GM23338 (cell line): ENCODE results near the gene ZNF497. TPM values are rescaled to one million over a fixed set of nuclear protein-coding genes. Genes with fewer than 3 reads are reported as not detected.

Source experiments
- ATAC-seq: fragments of 200-7000 bp; cut with Tn5 transposase; 3 replicates; pipeline ENCODE4 v1.9.1; 2020
- DNase-seq: peaks from one replicate; pipeline ENCODE4 v3.0.0-alpha.2; 2015; ENCODE audit warnings: low spot score
- H2AFZ ChIP-seq: fragments of 200-600 bp; sonication (generic); 2 replicates; pipeline ENCODE4 v1.8.0; 2016; ENCODE audit warnings: antibody characterized with exemption, mild to moderate bottlenecking, moderate library complexity
- H3F3A ChIP-seq: fragments of 200-600 bp; sonication (generic); replicated peaks from 2 replicates; pipeline ENCODE4 v1.8.0; 2017; ENCODE audit warnings: antibody characterized with exemption, mixed run types, low read depth
- H3K27ac ChIP-seq: fragments of 200-600 bp; sonication (generic); 2 replicates; pipeline ENCODE4 v1.6.1; 2016; ENCODE audit warnings: low read depth
- H3K27me3 ChIP-seq: fragments of 200-600 bp; sonication (generic); 2 replicates; pipeline ENCODE4 v1.8.0; 2016; ENCODE audit warnings: mild to moderate bottlenecking, mixed run types, moderate library complexity; ENCODE audit not compliant: insufficient read depth
- H3K36me3 ChIP-seq: fragments of 200-600 bp; sonication (generic); 2 replicates; pipeline ENCODE4 v1.8.0; 2016; ENCODE audit warnings: mild to moderate bottlenecking; ENCODE audit not compliant: insufficient read depth
- H3K4me1 ChIP-seq: fragments of 200-600 bp; sonication (generic); 2 replicates; pipeline ENCODE4 v1.8.0; 2016; ENCODE audit warnings: mild to moderate bottlenecking, moderate library complexity; ENCODE audit not compliant: insufficient read depth
- H3K4me2 ChIP-seq: fragments of 200-600 bp; sonication (generic); 2 replicates; pipeline ENCODE4 v1.7.1; 2017; ENCODE audit warnings: mixed run types
- H3K4me3 ChIP-seq: fragments of 200-600 bp; sonication (generic); 2 replicates; pipeline ENCODE4 v1.6.1; 2016; ENCODE audit warnings: mixed run types
- H3K79me2 ChIP-seq: fragments of 200-600 bp; sonication (generic); replicated peaks from 2 replicates; pipeline ENCODE4 v1.8.0; 2017; ENCODE audit warnings: mild to moderate bottlenecking; ENCODE audit not compliant: insufficient read depth
- H3K9me2 ChIP-seq: fragments of 200-600 bp; sonication (generic); 2 replicates; pipeline ENCODE4 v1.8.0; 2017; ENCODE audit not compliant: insufficient read depth
- H4K20me1 ChIP-seq: fragments of 200-600 bp; sonication (generic); replicated peaks from 2 replicates; pipeline ENCODE4 v1.8.0; 2017; ENCODE audit warnings: mild to moderate bottlenecking; ENCODE audit not compliant: insufficient read depth
- H3K27ac Mint-ChIP-seq: 2 replicates; pipeline ENCODE4 v1.8.0; 2020; ENCODE audit warnings: inconsistent platforms, mild to moderate bottlenecking, moderate library complexity, mixed read lengths
- H3K27me3 Mint-ChIP-seq: 3 replicates; pipeline ENCODE4 v1.8.0; 2022; ENCODE audit warnings: low read depth, mild to moderate bottlenecking, moderate library complexity, mixed read lengths, inconsistent platforms; ENCODE audit not compliant: insufficient read depth, poor library complexity
- H3K36me3 Mint-ChIP-seq: 3 replicates; pipeline ENCODE4 v1.8.0; 2021; ENCODE audit warnings: low read depth, mild to moderate bottlenecking, inconsistent platforms, moderate library complexity, mixed read lengths
- H3K4me1 Mint-ChIP-seq: 3 replicates; pipeline ENCODE4 v1.8.0; 2020; ENCODE audit warnings: mild to moderate bottlenecking, inconsistent platforms, mixed read lengths
- H3K4me3 Mint-ChIP-seq: 3 replicates; pipeline ENCODE4 v1.8.0; 2021; ENCODE audit warnings: moderate library complexity, mild to moderate bottlenecking, inconsistent platforms, mixed read lengths
- H3K9me3 Mint-ChIP-seq: 3 replicates; pipeline ENCODE4 v1.8.0; 2020; ENCODE audit warnings: moderate library complexity, mild to moderate bottlenecking, inconsistent platforms, mixed read lengths
- EZH2phosphoT487 ChIP-seq: fragments of 200-600 bp; sonication (generic); IDR thresholded peaks from one replicate; pipeline ENCODE4 v1.8.1; 2018; ENCODE audit warnings: antibody characterized with exemption; ENCODE audit not compliant: unreplicated experiment
- polyA plus RNA-seq: library from polyadenylated mRNA; unstranded; fragments of >200 nt; fragmentation: Nextera tagmentation; extraction: Ambion mirVana; gene quantifications from 2 replicates; pipeline ENCODE4 v1.2.1, GENCODE V29; 2016
- total RNA-seq: library from RNA; depleted of rRNA; stranded (reverse); fragments of >200 nt; shearing (Covaris generic); gene quantifications from 2 replicates; pipeline ENCODE4 v1.2.3, GENCODE V29; 2014
- TF ChIP-seq, protein P1 (sequence below): fragments of 250-450 bp; sonication (Bioruptor Pico); IDR thresholded peaks from 2 replicates; pipeline ENCODE4 v1.5.0; 2020; ENCODE audit warnings: mild to moderate bottlenecking, moderate library complexity
- TF ChIP-seq, protein P2 (sequence below), 2 experiments: fragments of 200-600 bp in 1 of 2; sonication (generic) in 1 of 2; conservative IDR thresholded peaks; 2 replicates each; pipeline versions ENCODE4 v1.5.1 to v1.6.1; 2016 to 2017; ENCODE audit warnings: antibody characterized with exemption in 2 of 2, low read depth in 2 of 2, mild to moderate bottlenecking in 2 of 2, moderate library complexity in 1 of 2
- TF ChIP-seq, protein P3 (sequence below): IDR thresholded peaks from one replicate; pipeline ENCODE4 v1.6.1; 2018; ENCODE audit warnings: antibody characterized with exemption; ENCODE audit not compliant: unreplicated experiment

The ZNF497 gene
- total and polyA plus RNA-seq, 2 experiments from 2014 or later: 0.44 to 2.0 TPM

DNA sequence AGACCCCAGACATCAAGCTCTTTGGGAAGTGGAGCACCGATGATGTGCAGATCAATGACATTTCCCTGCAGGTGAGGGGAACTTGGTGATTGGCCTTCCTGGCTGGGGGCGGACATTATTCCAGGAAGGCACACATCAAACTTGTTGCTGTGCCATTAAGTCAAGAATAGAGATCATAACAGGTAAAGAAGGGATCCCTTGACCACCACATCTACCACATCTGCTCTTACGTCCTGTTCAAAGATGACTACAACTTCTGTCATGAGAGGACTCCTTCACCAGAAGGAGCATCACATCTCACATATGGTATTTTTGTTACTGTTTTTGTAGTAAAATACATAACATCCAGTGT, 25.6 kb upstream of the ZNF497 start (continued):
- TF ChIP-seq, protein P1, sequence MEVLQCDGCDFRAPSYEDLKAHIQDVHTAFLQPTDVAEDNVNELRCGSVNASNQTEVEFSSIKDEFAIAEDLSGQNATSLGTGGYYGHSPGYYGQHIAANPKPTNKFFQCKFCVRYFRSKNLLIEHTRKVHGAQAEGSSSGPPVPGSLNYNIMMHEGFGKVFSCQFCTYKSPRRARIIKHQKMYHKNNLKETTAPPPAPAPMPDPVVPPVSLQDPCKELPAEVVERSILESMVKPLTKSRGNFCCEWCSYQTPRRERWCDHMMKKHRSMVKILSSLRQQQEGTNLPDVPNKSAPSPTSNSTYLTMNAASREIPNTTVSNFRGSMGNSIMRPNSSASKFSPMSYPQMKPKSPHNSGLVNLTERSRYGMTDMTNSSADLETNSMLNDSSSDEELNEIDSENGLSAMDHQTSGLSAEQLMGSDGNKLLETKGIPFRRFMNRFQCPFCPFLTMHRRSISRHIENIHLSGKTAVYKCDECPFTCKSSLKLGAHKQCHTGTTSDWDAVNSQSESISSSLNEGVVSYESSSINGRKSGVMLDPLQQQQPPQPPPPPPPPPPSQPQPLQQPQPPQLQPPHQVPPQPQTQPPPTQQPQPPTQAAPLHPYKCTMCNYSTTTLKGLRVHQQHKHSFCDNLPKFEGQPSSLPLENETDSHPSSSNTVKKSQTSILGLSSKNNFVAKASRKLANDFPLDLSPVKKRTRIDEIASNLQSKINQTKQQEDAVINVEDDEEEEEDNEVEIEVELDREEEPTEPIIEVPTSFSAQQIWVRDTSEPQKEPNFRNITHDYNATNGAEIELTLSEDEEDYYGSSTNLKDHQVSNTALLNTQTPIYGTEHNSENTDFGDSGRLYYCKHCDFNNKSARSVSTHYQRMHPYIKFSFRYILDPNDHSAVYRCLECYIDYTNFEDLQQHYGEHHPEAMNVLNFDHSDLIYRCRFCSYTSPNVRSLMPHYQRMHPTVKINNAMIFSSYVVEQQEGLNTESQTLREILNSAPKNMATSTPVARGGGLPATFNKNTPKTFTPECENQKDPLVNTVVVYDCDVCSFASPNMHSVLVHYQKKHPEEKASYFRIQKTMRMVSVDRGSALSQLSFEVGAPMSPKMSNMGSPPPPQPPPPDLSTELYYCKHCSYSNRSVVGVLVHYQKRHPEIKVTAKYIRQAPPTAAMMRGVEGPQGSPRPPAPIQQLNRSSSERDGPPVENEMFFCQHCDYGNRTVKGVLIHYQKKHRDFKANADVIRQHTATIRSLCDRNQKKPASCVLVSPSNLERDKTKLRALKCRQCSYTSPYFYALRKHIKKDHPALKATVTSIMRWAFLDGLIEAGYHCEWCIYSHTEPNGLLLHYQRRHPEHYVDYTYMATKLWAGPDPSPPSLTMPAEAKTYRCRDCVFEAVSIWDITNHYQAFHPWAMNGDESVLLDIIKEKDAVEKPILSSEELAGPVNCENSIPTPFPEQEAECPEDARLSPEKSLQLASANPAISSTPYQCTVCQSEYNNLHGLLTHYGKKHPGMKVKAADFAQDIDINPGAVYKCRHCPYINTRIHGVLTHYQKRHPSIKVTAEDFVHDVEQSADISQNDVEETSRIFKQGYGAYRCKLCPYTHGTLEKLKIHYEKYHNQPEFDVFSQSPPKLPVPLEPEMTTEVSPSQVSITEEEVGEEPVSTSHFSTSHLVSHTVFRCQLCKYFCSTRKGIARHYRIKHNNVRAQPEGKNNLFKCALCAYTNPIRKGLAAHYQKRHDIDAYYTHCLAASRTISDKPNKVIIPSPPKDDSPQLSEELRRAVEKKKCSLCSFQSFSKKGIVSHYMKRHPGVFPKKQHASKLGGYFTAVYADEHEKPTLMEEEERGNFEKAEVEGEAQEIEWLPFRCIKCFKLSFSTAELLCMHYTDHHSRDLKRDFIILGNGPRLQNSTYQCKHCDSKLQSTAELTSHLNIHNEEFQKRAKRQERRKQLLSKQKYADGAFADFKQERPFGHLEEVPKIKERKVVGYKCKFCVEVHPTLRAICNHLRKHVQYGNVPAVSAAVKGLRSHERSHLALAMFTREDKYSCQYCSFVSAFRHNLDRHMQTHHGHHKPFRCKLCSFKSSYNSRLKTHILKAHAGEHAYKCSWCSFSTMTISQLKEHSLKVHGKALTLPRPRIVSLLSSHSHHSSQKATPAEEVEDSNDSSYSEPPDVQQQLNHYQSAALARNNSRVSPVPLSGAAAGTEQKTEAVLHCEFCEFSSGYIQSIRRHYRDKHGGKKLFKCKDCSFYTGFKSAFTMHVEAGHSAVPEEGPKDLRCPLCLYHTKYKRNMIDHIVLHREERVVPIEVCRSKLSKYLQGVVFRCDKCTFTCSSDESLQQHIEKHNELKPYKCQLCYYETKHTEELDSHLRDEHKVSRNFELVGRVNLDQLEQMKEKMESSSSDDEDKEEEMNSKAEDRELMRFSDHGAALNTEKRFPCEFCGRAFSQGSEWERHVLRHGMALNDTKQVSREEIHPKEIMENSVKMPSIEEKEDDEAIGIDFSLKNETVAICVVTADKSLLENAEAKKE: no peak
- no peak for TF ChIP-seq EZH2phosphoT487

DNA sequence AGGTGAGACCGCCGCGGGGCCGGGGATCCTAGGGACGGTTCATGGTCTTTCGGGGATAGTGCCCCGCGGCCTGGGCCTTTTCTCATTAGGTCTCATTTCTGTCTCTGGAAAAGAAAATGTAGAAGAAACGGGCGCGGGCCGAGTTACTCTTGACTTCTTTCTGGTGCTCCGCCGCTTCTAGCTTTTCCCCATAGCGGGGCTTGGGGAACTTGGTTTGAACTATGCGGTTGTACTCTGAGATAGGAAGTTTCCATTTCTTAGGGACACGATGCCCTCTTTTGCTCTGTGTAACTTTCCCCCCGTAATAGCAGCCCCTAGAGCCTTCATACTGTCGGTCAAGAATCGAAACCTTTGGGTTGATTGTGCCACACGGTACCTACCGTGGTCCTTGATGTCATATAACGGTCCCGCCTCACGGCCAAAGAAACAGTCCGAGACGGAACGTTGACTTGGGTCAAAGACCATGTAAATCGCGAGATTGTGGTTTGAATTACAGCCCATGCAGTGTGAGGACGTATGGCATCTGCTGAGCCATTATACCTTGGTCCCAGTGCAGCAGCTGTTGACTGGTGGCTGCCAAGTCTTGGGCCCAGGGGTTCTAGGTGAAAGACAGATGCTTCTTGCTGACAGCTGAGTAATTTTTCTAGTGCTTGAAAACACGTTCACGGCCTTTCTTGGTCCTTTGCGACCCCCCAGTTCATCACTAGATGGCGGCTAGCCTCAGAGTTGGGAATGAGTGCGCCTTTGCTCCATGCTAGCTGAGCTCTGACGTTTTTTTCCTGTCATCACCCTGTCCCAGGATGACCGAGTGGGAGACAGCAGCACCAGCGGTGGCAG, 25.0 kb upstream of the ZNF497 start:
- ATAC-seq: no peak
- DNase-seq: no peak
- H3K27ac Mint-ChIP-seq: peak overlapping the region; percentile 91
- TF ChIP-seq, protein P2, sequence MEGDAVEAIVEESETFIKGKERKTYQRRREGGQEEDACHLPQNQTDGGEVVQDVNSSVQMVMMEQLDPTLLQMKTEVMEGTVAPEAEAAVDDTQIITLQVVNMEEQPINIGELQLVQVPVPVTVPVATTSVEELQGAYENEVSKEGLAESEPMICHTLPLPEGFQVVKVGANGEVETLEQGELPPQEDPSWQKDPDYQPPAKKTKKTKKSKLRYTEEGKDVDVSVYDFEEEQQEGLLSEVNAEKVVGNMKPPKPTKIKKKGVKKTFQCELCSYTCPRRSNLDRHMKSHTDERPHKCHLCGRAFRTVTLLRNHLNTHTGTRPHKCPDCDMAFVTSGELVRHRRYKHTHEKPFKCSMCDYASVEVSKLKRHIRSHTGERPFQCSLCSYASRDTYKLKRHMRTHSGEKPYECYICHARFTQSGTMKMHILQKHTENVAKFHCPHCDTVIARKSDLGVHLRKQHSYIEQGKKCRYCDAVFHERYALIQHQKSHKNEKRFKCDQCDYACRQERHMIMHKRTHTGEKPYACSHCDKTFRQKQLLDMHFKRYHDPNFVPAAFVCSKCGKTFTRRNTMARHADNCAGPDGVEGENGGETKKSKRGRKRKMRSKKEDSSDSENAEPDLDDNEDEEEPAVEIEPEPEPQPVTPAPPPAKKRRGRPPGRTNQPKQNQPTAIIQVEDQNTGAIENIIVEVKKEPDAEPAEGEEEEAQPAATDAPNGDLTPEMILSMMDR (conservative IDR thresholded peaks at IDR 0.05; ENCODE audit: low read depth in 2 of 2): peak; percentile 9 to 26; a peak in 1 of 4 replicates
- TF ChIP-seq, protein P3, sequence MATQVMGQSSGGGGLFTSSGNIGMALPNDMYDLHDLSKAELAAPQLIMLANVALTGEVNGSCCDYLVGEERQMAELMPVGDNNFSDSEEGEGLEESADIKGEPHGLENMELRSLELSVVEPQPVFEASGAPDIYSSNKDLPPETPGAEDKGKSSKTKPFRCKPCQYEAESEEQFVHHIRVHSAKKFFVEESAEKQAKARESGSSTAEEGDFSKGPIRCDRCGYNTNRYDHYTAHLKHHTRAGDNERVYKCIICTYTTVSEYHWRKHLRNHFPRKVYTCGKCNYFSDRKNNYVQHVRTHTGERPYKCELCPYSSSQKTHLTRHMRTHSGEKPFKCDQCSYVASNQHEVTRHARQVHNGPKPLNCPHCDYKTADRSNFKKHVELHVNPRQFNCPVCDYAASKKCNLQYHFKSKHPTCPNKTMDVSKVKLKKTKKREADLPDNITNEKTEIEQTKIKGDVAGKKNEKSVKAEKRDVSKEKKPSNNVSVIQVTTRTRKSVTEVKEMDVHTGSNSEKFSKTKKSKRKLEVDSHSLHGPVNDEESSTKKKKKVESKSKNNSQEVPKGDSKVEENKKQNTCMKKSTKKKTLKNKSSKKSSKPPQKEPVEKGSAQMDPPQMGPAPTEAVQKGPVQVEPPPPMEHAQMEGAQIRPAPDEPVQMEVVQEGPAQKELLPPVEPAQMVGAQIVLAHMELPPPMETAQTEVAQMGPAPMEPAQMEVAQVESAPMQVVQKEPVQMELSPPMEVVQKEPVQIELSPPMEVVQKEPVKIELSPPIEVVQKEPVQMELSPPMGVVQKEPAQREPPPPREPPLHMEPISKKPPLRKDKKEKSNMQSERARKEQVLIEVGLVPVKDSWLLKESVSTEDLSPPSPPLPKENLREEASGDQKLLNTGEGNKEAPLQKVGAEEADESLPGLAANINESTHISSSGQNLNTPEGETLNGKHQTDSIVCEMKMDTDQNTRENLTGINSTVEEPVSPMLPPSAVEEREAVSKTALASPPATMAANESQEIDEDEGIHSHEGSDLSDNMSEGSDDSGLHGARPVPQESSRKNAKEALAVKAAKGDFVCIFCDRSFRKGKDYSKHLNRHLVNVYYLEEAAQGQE: no peak
- H3K36me3 Mint-ChIP-seq: peaks cover 54% of the 10 kb centered on the region
- peaks cover 25% of the 10 kb centered on the region for H3K4me1 Mint-ChIP-seq
- H3F3A ChIP-seq: peaks cover 44% of the 10 kb centered on the region
- H3K9me2 ChIP-seq: no peaks in the 10 kb centered on the region
- H3K4me1 ChIP-seq: peaks cover 13% of the 10 kb centered on the region
- H3K27ac ChIP-seq: 0 out of 2 replicates have a peak overlapping the region, but pooled peaks have one; percentile 33
- peak overlapping the region; percentile 99 for H3K4me3 Mint-ChIP-seq
- H3K9me3 Mint-ChIP-seq: peaks cover 3% of the 10 kb centered on the region; the same call in 2 of the 3 replicates
- no peak overlapping the region for H2AFZ ChIP-seq
- H3K27me3 ChIP-seq: no peaks in the 10 kb centered on the region
- H3K4me2 ChIP-seq: peak overlapping the region; percentile 99
- peaks cover 36% of the 10 kb centered on the region for H4K20me1 ChIP-seq
- H3K27me3 Mint-ChIP-seq: peaks cover 20% of the 10 kb centered on the region
- H3K36me3 ChIP-seq: peaks cover 34% of the 10 kb centered on the region
- peaks cover 49% of the 10 kb centered on the region for H3K79me2 ChIP-seq
- H3K4me3 ChIP-seq: peak overlapping the region; percentile 87
